HG03378 (cell line): Measurements from ENCODE around the gene TMEM250.
A peak's percentile ranks its signal among the peaks of the same experiment; 100 is the strongest.

ENCODE experiments used
- ATAC-seq: cut with Tn5 transposase; IDR thresholded peaks from one replicate; pipeline ENCODE4 v1.9.1; 2021; ENCODE audit warnings: mild to moderate bottlenecking, moderate library complexity; ENCODE audit not compliant: unreplicated experiment

Gene TMEM250

DNA sequence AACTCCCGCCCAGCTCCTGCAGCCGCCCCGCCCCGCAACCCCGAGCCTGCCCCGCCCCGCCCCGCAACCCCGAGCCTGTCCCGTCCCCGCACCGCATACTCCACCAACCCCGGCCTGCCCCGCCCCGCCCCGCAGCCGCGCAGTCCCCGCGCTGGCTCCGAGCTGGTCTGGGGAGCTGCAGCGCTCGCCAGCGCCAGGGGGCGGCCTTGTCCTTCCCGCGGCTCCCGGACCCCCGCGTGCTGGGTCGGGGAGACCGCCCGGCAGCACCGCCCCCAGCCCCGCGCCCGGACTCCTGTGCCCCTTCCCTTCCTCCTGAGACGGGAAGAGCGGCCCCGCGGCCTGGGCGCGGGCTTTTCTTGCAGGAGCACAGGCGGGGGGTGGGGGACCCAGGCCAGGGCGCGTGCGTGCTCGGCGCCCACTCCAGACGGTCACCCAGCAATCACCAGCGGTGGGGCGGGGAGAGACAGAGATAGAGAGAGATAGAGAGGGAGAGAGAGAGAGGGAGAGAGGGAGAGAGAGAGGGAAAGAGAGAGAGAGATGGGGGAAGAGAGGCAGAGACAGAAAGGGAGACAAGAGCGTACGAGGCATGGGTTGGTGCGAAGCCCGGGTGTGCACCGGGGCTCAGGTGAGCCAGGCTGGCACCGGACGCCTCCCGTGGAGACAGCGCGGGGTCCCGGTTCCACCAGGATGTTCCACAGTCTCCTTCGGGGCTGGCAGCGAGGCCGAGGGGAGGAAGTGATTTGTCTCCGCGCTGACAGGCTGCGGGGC is 14.7 kb upstream of the TMEM250 start:
- no peak for ATAC-seq

DNA sequence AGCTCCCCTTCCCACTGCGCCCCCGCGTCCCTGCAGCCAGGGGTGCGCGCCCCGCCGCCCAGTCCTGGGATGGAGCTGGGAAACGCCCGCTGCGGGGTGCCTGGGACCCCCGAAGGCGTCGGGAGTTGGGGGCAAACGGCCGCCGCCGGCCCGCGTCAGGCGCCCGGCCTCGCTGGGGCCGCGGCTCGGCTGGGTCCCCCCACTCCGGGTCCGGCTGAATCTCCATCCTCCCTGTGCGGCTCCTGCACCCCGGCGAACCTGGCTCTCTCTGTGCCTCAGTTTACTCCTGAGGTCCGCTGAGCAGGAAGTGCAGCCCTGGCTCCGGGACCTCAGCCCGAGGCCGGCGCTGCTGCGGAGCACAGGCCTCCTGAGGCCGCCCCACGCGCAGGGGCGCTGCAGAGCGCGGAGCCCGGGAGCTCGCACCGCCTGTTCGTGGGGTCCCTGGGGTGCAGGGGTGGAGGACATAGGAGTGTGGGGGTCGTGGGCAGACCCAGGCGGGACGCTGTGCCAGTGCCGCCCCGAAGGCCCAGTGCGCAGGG is 13.9 kb upstream of the TMEM250 start:
- no peak for ATAC-seq

DNA sequence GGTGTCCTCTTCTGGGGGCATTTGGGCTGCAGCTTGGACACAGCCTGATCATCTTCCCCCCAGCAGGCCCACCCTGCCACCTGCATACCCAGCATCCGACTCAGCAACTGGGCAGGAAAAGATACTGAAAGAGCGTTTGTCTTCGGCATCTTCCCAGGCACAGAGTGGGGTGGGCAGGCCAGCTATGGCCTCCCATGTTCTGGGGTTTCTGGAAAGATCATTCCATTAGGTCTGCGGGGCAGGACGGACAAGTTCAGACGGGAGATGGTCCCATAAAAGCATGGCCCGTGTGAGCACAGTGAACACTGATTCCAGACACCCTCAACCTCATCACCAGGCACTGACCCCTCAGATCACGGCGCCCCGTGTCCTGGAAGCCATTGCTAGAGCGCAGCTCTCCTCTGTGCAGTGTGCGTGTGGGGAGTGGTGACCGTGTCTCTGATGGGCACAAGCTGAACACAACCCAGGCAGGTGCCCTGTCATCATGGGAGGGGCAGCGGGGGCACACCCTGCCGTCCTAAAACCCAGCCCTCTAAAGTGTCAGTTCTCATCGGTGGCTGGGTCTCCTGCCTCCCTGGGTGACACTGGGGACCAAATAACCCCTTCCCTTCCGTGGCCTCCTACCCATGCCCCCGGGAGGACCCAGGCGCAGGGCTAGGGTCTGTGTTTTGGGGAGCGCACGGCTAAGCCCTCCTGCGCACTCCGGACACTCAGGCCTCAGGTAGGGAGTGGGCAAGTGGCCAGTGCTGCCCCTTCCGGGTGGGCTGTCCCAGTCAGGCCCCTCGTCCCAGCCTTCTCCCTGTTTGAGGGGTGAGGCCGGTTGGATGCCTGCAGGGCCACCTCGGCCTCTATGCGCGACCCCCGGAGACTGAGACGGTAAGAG is 13.2 kb upstream of the TMEM250 start:
- no peak for ATAC-seq

DNA sequence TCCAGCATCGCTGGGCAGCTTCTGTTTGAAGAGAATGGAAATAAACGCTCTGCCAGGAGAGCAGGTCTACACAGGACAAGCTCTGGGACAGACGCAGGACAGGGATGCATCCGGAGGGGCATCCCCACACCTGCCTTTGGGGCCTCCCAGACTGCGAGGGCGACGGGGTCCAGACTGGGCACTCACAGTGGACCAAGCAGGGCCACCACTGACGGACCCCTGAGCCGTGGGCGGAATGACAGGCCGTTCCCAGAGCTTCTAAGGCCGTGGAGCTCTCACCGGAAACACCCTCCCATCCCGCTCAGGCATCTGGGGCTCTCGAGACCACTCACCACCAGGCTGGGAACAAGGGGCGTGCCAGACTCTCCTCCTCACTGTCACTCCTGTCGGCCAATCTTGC is 10.5 kb upstream of the TMEM250 start:
- ATAC-seq, result no peak

DNA sequence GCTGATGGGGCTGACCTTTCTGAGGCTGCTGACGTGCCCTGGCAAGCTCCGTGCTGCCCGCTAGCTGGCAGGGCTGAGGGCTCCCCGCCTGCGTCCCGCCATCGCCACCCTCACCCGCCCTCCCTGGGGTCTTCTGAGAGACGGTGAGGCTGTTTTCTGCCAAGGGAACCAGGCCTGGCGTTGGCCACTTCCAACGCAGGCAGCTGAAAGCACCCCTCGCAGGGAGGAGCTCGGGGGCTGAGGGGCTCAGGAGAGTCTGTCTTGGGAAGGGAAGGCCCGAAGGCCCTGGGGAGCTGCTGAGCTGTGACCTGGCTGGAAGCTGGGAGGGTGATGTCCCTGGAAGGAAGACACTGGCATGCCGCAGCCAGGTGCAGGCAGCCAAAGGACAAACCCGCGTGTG is 9.8 kb upstream of the TMEM250 start:
- no peak for ATAC-seq

DNA sequence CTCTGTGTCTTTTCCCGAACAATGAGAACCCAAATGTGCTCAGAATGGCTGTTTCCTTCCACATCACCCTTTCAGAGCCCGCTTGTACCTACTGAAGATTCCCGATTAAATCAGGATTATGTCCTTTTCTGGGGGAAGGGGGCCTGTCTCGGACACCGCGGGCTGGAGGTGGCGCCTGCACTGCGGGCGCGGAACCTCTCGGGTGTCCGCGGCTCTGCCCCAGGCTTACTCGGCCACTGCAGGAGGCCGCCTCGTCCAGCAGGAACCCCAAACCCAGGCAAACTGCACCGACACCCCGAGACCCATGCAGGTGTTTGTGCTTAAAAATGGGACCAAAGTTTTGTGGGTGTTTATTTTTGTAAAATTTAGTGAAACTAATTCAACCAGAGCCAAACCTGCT is 8.6 kb upstream of the TMEM250 start:
- no peak for ATAC-seq

DNA sequence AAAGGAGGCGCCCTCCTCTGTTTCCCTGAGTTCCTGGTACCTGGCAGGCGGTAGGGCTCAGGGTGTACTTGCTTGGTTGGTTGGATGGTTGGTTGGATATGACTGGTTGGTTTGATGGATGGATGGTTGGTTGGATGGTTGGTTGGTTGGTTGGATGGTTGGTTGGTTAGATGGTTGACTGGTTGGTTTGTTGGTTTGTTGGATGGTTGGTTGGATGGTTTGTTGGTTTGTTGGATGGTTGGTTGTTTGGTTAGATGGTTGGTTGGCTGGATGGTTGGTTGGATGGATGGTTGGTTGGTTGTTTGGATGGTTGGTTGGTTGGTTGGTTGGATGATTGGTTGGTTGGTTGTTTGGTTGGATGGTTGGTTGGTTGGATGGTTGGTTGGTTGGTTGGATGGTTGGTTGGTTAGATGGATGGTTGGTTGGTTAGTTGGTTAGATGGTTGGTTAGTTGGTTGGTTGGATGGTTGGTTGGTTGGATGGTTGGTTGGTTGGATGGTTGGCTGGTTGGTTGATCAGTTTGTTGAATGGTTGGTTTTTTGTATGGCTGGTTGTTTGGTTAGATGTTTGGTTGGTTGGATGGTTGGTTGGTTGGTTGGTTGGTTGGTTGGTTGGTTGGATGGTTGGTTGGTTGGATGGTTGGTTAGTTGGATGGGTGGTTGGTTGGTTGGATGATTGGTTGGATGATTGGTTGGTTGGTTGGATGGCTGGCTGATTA is 6.5 kb upstream of the TMEM250 start:
- ATAC-seq, result no peak

DNA sequence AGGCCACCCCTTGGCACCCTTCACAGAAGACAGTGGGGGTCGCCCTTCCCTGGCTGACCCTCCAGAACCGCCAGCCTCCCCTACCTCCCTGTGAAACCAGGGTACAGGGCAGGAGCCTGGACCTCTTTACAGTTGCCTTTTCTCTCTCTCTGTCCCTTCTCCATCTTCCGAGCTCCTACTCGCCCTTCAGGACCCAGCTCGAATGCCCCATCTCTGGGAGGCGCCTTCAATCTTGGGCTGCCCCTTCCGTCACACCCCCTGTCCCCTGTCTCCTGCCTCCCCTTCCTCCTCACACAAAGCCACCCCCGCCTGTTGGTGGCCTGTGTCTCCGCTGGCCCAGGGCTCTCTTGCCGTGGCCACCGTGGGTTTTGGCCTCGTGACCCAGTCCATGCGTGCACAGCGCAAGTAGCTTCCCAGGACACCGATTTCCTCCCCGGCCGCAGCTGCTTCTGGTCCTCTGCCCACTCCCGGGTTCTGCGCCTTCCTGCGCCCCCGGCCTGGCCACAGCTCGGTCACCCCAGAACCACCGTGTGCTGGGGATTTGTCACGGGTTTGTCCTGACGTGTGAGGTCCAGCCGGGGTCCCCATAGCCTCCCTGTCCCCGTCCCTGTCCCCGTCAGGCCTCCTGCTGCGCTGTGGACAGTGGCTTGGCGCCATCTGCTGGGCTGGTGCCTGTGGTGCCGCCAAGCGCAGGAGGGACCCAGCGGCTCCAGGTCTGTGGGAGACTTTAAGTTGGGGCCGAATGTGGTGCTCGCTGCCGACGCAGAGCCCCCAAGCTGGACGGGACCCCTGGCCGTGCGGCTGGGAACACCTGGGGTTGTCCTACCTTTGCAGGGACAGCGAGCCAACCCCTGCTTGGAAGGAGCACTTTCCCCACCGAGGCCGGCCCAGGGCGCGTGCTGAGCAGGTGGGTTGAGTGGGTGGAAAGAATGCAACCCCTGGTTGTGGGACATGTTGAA is 4.0 kb upstream of the TMEM250 start:
- no peak for ATAC-seq

DNA sequence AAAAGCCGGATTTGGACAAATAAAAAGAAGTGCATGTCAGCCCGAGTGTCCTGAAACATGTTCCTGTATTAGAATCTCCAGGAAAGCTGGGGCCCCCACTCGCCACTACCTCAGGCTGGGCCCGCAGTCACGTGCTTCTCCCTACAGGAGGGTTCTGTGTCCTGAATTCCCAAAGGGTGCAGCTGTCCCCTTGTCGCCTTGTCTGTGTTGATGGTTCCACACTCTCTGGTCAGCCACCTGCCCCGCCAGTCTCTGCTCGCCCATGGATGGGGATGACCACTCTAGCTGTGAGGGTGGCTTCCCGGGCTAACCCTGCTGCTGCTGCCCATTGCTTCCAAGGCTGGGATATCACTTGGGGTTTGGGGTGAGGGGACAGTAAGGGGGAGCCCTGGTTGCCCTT is 3.1 kb upstream of the TMEM250 start:
- no peak for ATAC-seq

DNA sequence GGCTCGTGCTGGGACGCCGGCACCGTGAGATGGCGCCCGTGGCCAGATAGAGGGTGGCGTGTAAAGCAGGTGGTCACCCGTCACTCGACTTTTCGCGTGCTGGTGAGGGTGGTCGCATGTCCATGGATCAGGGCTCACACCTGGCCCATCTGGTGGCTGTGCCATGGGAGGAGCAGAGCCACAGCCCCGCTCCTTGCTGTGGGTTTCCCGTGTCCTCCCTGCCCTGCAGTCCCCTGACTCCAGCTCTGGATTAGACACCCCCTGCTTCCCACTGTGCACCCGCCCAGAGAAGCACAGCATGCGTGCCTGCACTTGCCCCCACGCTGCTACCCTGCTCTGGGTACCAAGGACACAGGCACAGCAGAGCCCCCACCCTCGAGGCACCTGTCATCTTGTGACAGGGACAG is 1.8 kb upstream of the TMEM250 start:
- no peak for ATAC-seq

DNA sequence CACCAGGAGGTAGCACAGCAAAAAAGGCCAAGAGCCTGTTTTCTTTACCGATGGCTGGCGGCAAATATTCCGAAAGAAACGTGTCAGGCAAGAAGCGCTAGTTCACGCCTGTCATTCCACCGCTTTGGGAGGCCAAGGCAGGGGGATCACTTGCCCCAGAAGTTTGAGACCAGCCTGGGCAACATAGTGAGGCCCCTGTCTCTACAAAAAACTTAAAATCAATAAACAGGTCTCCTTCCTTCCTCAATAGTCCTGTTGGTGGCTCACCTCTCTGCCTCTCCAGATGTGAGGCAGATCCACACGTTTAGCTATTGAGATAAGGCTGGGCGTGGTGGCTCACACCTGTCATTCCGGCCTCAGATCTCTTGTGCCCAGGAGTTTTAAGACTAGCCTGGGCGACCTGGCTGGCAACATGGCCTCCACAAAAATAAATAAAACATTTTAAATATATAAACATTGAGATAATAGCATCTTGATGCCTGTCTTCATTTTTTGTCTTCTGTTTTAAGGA is 1.3 kb upstream of the TMEM250 start:
- no peak for ATAC-seq

DNA sequence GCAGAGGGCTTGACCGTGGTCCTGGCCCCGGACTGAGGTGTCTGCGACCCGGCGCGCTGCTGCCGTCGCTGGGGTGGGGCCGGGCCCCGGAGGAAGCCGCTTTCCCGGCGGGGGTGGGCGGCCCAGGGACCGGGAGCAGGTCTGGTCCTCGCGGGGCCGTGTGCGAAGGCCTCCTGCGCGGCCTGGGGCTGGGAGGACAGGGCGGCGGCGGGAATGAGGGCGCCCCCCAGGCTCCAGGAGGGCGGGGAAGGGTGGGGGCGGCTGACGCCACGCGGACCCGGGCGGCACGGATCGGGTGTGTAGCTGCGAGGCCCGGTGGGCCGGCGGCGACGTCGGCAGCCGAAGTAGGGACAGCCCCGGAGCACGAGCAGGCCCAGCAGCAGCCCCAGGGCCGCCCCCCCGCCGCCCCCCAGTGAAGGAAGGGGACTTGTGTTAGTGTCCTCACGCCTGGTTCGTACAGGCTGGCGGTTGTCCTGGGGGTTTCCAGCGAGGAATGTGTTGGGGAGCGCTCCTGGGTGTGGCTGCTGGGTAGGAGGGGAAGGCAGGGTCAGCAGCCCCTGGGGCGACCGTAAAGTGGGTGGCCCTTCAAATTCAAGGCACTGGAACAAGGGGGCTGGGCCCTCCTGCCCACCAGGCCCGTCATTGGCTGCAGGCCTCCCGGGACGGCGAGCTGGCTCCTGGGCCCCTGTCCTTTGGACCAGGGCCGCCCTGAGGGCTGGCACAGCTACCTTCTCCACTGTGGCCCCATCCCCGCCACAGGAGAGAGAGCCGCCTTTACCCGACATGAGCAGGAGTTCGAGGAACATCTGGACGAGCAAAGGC is 597 bp upstream of the TMEM250 start:
- ATAC-seq, result peak; percentile 7

DNA sequence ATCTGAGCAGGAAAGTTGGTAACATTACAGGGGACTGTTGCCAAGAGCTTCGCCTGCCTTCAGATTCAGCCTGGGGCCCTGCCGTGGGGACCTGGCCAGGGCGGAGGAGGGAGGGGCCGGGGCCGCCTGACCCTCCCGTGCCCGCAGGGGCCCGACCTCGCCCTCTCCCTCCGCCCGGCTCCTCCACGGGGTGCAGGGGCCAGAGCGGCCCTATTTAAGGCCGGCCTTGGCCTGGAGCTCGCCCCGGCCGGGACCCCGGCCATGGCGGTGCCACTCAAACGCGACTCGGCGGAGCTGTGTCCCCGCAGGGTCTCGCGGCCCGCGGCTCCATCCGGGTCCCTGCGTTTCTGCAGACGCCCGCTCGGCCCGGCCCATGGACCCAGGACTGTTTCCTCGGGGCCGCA is 757 bp downstream of the TMEM250 start:
- ATAC-seq, result peak; percentile 14

DNA sequence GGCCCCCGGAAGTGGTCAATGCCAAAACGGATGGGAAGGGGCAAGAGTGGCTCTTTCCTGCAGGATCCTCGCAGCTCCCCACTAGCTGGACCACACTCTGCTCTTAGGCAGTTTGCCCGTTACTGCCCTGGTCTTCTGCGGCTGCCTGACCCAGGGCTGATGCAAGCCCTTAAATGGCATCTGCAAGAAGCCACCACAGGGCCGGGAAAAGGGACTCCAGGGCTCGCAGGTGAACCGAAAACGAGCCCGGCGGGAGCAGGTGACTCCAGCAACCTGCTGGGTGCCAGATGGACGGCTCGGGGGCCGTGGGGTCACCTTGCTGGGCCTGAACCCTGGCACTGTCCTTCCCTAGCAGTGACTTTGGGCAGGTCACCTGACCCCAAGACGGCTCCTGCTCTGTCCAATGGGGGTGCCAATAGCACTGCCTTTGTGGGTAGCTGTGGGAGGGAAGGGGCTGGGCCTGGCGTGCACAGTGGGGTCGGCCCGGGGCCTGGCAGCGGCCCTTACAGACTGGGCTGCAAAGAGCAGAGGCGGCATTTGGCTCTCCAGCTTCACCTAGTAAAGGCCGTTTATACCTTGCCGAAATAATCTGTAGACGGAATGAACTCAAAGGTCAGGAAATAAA is 1.3 kb downstream of the TMEM250 start:
- no peak for ATAC-seq

DNA sequence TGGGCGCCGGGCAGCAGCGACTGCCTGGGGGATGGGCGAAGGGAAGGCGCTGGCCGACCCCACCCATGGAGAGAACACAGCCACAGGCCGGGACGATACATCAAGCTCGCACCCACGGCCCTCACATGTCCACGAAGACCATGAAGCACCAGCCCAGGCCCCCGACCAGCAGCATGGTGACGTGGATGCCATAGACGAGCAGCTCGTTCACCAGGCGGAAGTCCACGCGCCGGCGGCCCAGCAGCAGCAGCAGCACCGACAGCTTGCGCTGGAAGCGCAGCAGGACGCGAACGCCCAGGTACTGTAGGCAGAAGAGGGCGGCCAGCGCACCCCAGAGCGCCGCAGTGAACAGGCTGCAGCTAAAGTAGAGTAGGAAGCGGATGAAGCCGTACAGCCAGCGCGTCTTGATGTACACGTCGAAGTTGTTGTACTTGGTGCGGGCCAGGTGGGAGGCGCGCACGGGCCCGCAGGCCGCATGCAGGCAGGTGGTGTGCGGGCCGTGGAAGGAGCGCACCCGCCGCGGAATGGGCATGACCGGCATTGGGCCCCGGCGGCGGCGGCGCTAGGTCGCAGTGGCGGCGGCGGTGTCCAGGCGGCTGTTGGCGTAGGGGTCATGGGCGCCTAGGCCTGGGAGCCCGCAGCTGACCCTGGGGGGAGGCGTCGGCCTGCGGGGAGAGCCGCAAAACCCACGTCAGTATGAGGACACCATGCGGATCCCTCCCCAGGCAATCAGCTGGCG is 2.1 kb downstream of the TMEM250 start:
- ATAC-seq, result no peak

DNA sequence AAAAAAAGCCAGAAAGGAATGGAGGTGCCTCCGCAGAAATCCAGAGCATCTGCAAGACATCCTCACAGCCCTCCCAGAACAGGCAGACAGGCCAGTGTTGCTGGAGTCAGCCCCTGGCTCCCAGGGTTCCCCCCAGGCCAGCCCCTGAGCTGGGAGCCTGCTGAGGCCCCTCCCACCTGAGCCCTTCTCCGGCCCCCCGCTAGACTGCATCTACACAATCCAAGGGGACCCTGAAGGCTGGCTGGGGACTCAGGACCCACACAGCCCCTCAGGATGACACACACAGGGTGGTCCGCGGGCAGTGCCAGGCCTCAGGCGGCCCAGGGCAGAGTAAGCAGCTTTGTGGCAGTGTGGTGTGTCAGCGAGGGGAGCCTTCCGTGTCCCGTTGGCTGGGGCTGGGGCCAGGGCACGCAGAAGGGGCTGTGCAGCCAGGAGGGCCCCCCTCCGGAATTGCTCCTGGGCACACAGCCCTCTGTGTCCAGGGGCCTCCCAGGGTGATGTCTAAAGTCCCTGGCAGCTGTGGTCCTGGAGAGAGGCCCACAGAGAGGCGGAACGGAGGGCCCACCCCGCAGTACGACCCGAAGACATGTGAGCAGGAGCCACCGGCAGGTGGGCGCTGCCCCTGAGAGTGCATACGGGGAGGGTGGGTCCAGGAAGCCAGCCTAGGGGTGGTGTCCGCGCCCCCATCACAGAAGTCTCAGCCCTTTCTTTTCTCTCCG is 2.9 kb downstream of the TMEM250 start:
- no peak for ATAC-seq

DNA sequence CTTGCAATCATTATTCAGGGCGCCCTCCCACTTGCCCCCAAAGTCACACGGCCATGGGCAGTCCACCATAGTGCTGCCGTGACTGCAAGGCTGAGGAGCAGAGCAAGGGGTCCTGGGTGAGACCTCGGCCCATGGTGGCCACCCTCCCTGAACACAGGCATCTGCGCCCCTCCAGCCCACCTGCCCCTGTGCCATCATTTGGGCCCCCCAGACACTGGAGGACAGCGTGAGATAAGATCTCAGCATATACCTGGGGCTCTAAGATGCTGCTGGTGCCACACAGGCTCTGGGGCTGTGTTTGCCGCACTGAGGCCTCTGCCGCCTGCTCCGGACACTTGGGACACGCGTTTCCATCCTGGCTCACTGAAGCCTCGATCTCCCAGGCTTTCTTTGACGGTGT is 3.5 kb downstream of the TMEM250 start:
- ATAC-seq, result no peak
